Kidney epithelial cell (primary cell): Measurements from ENCODE around the gene ABCB6. TPM values are rescaled to one million over a fixed set of nuclear protein-coding genes. Genes with fewer than 3 reads are reported as not detected.

Experiments
- DNase-seq: peaks from one replicate; pipeline ENCODE4 v3.0.0-alpha.2; 2010; ENCODE audit warnings: low read depth
- H3K27me3 ChIP-seq: 2 replicates; pipeline ENCODE4 v1.6.0; 2011; ENCODE audit warnings: low read length; ENCODE audit not compliant: control insufficient read depth, insufficient read depth
- H3K36me3 ChIP-seq: 2 replicates; pipeline ENCODE4 v1.5.1; 2011; ENCODE audit warnings: low read length; ENCODE audit not compliant: control insufficient read depth, insufficient read depth
- H3K4me3 ChIP-seq: 2 replicates; pipeline ENCODE4 v1.5.1; 2011; ENCODE audit warnings: low read depth, mild to moderate bottlenecking, control low read depth, low read length
- total RNA-seq: library from RNA; depleted of rRNA; stranded (reverse); fragments of >200 nt; gene quantifications from 2 replicates; pipeline ENCODE4 v1.2.3, GENCODE V29; 2015
- TF ChIP-seq, protein P1 (sequence below): IDR thresholded peaks from 2 replicates; pipeline ENCODE4 v1.5.1; 2011; ENCODE audit warnings: mild to moderate bottlenecking, moderate library complexity, low read length, control low read depth, inconsistent platforms; ENCODE audit not compliant: insufficient read depth, poor library complexity, severe bottlenecking

ABCB6 gene
- total RNA-seq, 1 donor from 2014 or later, result 5.8 TPM

DNA sequence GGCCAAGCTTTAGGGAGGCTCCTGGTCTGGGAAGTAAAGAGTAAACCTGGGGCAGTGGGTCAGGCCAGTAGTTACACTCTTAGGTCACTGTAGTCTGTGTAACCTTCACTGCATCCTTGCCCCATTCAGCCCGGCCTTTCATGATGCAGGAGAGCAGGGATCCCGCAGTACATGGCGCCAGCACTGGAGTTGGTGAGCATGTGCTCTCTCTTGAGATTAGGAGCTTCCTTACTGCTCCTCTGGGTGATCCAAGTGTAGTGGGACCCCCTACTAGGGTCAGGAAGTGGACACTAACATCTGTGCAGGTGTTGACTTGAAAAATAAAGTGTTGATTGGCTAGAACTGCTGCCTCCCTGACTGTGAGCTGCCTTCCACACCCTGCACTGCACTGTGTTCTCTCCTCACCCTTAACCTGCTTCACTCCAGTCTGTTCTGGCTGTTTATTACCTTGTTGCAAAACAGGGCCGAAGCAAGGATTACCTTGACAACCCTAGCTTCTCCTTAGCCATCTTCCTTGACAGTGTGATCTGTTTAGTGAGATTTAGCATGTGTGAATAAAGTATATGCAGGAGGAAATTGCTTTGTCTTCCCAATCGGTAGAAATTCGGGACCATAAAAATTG lies 35.5 kb downstream of the ABCB6 start:
- DNase-seq, result no peak
- Histone ChIP-seq H3K4me3 (no peak overlapping the region), H3K36me3 (peaks cover 2% of the 10 kb centered on the region), H3K27me3 (no peaks in the 10 kb centered on the region)
- TF ChIP-seq, protein P1, sequence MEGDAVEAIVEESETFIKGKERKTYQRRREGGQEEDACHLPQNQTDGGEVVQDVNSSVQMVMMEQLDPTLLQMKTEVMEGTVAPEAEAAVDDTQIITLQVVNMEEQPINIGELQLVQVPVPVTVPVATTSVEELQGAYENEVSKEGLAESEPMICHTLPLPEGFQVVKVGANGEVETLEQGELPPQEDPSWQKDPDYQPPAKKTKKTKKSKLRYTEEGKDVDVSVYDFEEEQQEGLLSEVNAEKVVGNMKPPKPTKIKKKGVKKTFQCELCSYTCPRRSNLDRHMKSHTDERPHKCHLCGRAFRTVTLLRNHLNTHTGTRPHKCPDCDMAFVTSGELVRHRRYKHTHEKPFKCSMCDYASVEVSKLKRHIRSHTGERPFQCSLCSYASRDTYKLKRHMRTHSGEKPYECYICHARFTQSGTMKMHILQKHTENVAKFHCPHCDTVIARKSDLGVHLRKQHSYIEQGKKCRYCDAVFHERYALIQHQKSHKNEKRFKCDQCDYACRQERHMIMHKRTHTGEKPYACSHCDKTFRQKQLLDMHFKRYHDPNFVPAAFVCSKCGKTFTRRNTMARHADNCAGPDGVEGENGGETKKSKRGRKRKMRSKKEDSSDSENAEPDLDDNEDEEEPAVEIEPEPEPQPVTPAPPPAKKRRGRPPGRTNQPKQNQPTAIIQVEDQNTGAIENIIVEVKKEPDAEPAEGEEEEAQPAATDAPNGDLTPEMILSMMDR, result no peak

DNA sequence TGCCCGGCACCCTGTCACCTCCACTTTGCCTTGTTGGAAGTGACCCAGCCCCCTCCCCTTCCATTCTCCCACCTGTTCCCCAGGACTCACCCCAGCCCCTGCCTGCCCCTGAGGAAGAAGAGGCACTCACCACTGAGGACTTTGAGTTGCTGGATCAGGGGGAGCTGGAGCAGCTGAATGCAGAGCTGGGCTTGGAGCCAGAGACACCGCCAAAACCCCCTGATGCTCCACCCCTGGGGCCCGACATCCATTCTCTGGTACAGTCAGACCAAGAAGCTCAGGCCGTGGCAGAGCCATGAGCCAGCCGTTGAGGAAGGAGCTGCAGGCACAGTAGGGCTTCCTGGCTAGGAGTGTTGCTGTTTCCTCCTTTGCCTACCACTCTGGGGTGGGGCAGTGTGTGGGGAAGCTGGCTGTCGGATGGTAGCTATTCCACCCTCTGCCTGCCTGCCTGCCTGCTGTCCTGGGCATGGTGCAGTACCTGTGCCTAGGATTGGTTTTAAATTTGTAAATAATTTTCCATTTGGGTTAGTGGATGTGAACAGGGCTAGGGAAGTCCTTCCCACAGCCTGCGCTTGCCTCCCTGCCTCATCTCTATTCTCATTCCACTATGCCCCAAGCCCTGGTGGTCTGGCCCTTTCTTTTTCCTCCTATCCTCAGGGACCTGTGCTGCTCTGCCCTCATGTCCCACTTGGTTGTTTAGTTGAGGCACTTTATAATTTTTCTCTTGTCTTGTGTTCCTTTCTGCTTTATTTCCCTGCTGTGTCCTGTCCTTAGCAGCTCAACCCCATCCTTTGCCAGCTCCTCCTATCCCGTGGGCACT lies 36.2 kb downstream of the ABCB6 start:
- Histone ChIP-seq H3K27me3 (no peaks in the 10 kb centered on the region), H3K4me3 (no peak overlapping the region), H3K36me3 (peaks cover 2% of the 10 kb centered on the region)
- no peak for DNase-seq
- TF ChIP-seq, protein P1, result no peak

DNA sequence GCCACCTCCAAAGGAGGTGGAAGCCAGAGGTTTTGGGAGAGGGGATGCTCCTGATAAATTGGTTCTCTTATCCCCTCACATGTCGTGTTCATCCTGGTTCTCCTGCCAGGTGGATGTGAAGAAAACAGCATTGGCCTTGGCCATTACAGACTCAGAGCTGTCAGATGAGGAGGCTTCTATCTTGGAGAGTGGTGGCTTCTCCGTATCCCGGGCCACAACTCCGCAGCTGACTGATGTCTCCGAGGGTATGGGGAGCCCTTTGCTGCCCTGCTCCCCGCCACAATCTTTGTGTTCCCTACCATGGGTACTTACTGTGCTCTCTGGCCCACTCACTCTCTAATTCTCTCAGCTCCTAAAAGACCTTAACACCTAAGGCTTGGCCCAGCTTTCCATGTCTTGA lies 37.2 kb downstream of the ABCB6 start:
- Histone ChIP-seq H3K4me3 (no peak overlapping the region), H3K36me3 (peaks cover 2% of the 10 kb centered on the region), H3K27me3 (no peaks in the 10 kb centered on the region)
- TF ChIP-seq, protein P1, result no peak
- no peak for DNase-seq

DNA sequence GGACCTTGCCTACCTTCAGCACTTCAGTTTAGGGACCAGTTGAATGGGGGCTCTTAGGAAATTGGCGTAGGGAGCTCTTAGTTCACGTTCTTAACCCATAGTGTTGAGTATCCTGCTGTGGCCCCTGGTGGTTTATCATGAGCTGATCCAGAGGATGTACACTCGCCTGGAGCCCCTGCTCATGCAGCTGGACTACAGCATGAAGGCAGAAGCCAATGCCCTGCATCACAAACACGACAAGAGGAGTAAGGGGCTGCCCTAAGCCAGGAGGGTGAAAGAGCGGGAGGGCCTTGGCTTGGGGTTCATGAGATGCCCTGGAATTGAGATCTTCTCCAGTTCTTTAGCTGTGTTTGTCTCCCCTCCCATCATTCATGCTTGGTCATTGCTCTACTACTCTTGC lies 37.8 kb downstream of the ABCB6 start:
- no peak for DNase-seq
- TF ChIP-seq, protein P1, result no peak
- H3K4me3 ChIP-seq, result no peak overlapping the region
- H3K27me3 ChIP-seq, result no peaks in the 10 kb centered on the region
- H3K36me3 ChIP-seq, result peaks cover 2% of the 10 kb centered on the region

DNA sequence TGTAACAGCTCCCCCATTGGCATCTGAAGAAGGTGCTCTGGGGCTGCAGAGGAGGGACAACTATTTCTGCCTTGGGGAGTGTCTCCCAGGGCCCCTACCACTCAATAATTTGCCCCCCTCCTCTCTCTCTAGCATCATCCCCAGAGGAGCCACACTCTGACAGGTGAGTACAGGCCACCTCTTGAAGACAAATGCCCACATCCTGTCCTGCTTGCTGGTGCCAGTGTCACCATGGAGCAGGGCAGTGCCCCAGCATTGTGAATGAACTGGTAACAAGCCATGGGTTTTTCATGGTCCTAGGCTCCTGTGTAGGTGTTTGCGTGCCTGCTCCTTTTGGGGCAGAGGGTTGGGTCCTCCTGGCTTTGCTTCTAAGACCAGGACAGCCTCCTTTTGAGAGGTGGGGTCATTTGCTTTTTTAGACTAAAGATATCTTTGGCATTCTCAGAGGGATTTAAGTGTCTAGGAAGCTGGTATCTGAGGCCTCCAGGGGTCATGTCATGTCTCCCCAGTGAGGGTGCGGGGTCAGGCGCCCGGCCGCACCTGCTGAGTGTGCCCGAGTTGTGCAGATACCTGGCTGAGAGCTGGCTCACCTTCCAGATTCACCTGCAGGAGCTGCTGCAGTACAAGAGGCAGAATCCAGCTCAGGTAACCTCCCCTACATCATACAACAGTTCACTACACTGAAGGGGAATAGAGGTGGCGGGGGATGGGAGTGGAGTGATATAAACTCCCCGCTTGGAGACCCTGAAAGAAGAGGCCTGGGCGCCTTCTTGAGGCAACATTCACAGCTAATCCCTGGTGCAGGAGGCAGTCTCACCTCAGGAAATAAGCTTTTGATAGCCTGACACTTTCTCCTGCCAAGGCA lies 38.9 kb downstream of the ABCB6 start:
- no peak for DNase-seq
- Histone ChIP-seq H3K4me3 (no peak overlapping the region), H3K36me3 (peaks cover 2% of the 10 kb centered on the region), H3K27me3 (no peaks in the 10 kb centered on the region)
- TF ChIP-seq, protein P1, result no peak
